Measurements from ENCODE around the gene MCTS1.
"Not testable (repeated sequence)": the region's sequence is repeated elsewhere in the genome, so short reads cannot be mapped to it uniquely, and the experiment has no call there.

Gene MCTS1

GRCh38 chrX:120562569-120562926, 41.4 kb upstream of the MCTS1 start:
- no peak for DNase-seq
- 58% methylated on average over 1 of the region's 2 CpGs for WGBS (ENCODE audit: insufficient coverage)
- H3K27me3 ChIP-seq (replicated peaks in 2 of 5; ENCODE audit: control insufficient read depth in 4 of 5, insufficient read depth in 5 of 5, low read length in 4 of 5) = peaks cover 0 to 11% (median 0%) of the 10 kb centered on the region in 5 experiments
- H3K4me3 ChIP-seq (ENCODE audit: control insufficient read depth in 1 of 7, extremely low read depth in 1 of 7, insufficient read depth in 4 of 7, low read depth in 2 of 7, low read length in 6 of 7) = peak overlapping the region in 2 of 7 experiments; percentile 71 to 93
- CTCF ChIA-PET = no interaction called here
- H3K27ac ChIP-seq (ENCODE audit: insufficient read depth in 1 of 2, low read depth in 1 of 2, low read length in 2 of 2, poor library complexity in 1 of 2, severe bottlenecking in 2 of 2) = peak overlapping the region in 1 of 2 experiments; percentile 89
- peaks cover 11 to 22% (median 16%) of the 10 kb centered on the region in 4 experiments for H3K4me1 ChIP-seq (ENCODE audit: control extremely low read depth in 1 of 4, control insufficient read depth in 4 of 4, insufficient read depth in 4 of 4, low read length in 3 of 4)
- POLR2A ChIA-PET = no interaction called here
- H3K36me3 ChIP-seq (ENCODE audit: control insufficient read depth in 4 of 4, insufficient read depth in 4 of 4, low read length in 3 of 4) = no peaks in the 10 kb centered on the region
- no peaks in the 10 kb centered on the region for H3K9me3 ChIP-seq (ENCODE audit: control extremely low read depth in 1 of 5, control insufficient read depth in 4 of 5, insufficient read depth in 2 of 5, low read depth in 1 of 5, low read length in 4 of 5)

- no peaks in the 10 kb centered on the region for H3K36me3 ChIP-seq (ENCODE audit: control insufficient read depth in 4 of 4, insufficient read depth in 4 of 4, low read length in 3 of 4)
- POLR2A ChIA-PET = no interaction called here
- peaks cover 0 to 10% (median 0%) of the 10 kb centered on the region in 5 experiments for H3K27me3 ChIP-seq (replicated peaks in 2 of 5; ENCODE audit: control insufficient read depth in 4 of 5, insufficient read depth in 5 of 5, low read length in 4 of 5)
- no peaks in the 10 kb centered on the region for H3K9me3 ChIP-seq (ENCODE audit: control extremely low read depth in 1 of 5, control insufficient read depth in 4 of 5, insufficient read depth in 2 of 5, low read depth in 1 of 5, low read length in 4 of 5)
- no peak overlapping the region for H3K4me3 ChIP-seq (ENCODE audit: control insufficient read depth in 1 of 7, extremely low read depth in 1 of 7, insufficient read depth in 4 of 7, low read depth in 2 of 7, low read length in 6 of 7)
- no peak overlapping the region for H3K27ac ChIP-seq (ENCODE audit: insufficient read depth in 1 of 2, low read depth in 1 of 2, low read length in 2 of 2, poor library complexity in 1 of 2, severe bottlenecking in 2 of 2)
- peaks cover 4 to 13% (median 11%) of the 10 kb centered on the region in 4 experiments for H3K4me1 ChIP-seq (ENCODE audit: control extremely low read depth in 1 of 4, control insufficient read depth in 4 of 4, insufficient read depth in 4 of 4, low read length in 3 of 4)
- DNase-seq = no peak
- CTCF ChIA-PET = no interaction called here
- no CpG with 5 or more reads among the region's 1 CpG for WGBS (ENCODE audit: insufficient coverage)
These were observed 39.0 kb upstream of the MCTS1 start for GRCh38 chrX:120564925-120565324.

- Histone ChIP-seq H3K27me3 (replicated peaks in 2 of 5; ENCODE audit: control insufficient read depth in 4 of 5, insufficient read depth in 5 of 5, low read length in 4 of 5) (no peaks in the 10 kb centered on the region), H3K27ac (ENCODE audit: insufficient read depth in 1 of 2, low read depth in 1 of 2, low read length in 2 of 2, poor library complexity in 1 of 2, severe bottlenecking in 2 of 2) (no peak overlapping the region), H3K4me1 (ENCODE audit: control extremely low read depth in 1 of 4, control insufficient read depth in 4 of 4, insufficient read depth in 4 of 4, low read length in 3 of 4) (peaks cover 4 to 12% (median 10%) of the 10 kb centered on the region in 4 experiments), H3K9me3 (ENCODE audit: control extremely low read depth in 1 of 5, control insufficient read depth in 4 of 5, insufficient read depth in 2 of 5, low read depth in 1 of 5, low read length in 4 of 5) (no peaks in the 10 kb centered on the region), H3K4me3 (ENCODE audit: control insufficient read depth in 1 of 7, extremely low read depth in 1 of 7, insufficient read depth in 4 of 7, low read depth in 2 of 7, low read length in 6 of 7) (no peak overlapping the region), H3K36me3 (ENCODE audit: control insufficient read depth in 4 of 4, insufficient read depth in 4 of 4, low read length in 3 of 4) (no peaks in the 10 kb centered on the region)
- CTCF ChIA-PET = no interaction called here
- POLR2A ChIA-PET = no interaction called here
- no peak for DNase-seq
- WGBS (ENCODE audit: insufficient coverage) = no CpG with 5 or more reads among the region's 3 CpGs
These were observed 37.1 kb upstream of the MCTS1 start for GRCh38 chrX:120566817-120567216.

GRCh38 chrX:120568035-120568434, 35.9 kb upstream of the MCTS1 start:
- Histone ChIP-seq H3K36me3 (ENCODE audit: control insufficient read depth in 4 of 4, insufficient read depth in 4 of 4, low read length in 3 of 4) (no peaks in the 10 kb centered on the region), H3K9me3 (ENCODE audit: control extremely low read depth in 1 of 5, control insufficient read depth in 4 of 5, insufficient read depth in 2 of 5, low read depth in 1 of 5, low read length in 4 of 5) (no peaks in the 10 kb centered on the region), H3K27me3 (replicated peaks in 2 of 5; ENCODE audit: control insufficient read depth in 4 of 5, insufficient read depth in 5 of 5, low read length in 4 of 5) (no peaks in the 10 kb centered on the region), H3K4me3 (ENCODE audit: control insufficient read depth in 1 of 7, extremely low read depth in 1 of 7, insufficient read depth in 4 of 7, low read depth in 2 of 7, low read length in 6 of 7) (no peak overlapping the region), H3K27ac (ENCODE audit: insufficient read depth in 1 of 2, low read depth in 1 of 2, low read length in 2 of 2, poor library complexity in 1 of 2, severe bottlenecking in 2 of 2) (no peak overlapping the region), H3K4me1 (ENCODE audit: control extremely low read depth in 1 of 4, control insufficient read depth in 4 of 4, insufficient read depth in 4 of 4, low read length in 3 of 4) (peaks cover 0 to 3% (median 1%) of the 10 kb centered on the region in 4 experiments)
- ChIA-PET POLR2A (no interaction called here), CTCF (no interaction called here)
- no peak for DNase-seq

GRCh38 chrX:120568609-120569008, 35.3 kb upstream of the MCTS1 start:
- no peaks in the 10 kb centered on the region for H3K9me3 ChIP-seq (ENCODE audit: control extremely low read depth in 1 of 5, control insufficient read depth in 4 of 5, insufficient read depth in 2 of 5, low read depth in 1 of 5, low read length in 4 of 5)
- POLR2A ChIA-PET = no interaction called here

GRCh38 chrX:120570011-120570600, 33.8 kb upstream of the MCTS1 start:
- peaks cover 0 to 3% (median 0%) of the 10 kb centered on the region in 4 experiments for H3K4me1 ChIP-seq (ENCODE audit: control extremely low read depth in 1 of 4, control insufficient read depth in 4 of 4, insufficient read depth in 4 of 4, low read length in 3 of 4)
- no peaks in the 10 kb centered on the region for H3K9me3 ChIP-seq (ENCODE audit: control extremely low read depth in 1 of 5, control insufficient read depth in 4 of 5, insufficient read depth in 2 of 5, low read depth in 1 of 5, low read length in 4 of 5)
- no peak overlapping the region for H3K4me3 ChIP-seq (ENCODE audit: control insufficient read depth in 1 of 7, extremely low read depth in 1 of 7, insufficient read depth in 4 of 7, low read depth in 2 of 7, low read length in 6 of 7)
- no peak overlapping the region for H3K27ac ChIP-seq (ENCODE audit: insufficient read depth in 1 of 2, low read depth in 1 of 2, low read length in 2 of 2, poor library complexity in 1 of 2, severe bottlenecking in 2 of 2)
- 100% methylated on average over 2 of the region's 3 CpGs for WGBS (ENCODE audit: insufficient coverage)
- DNase-seq = peak in 1 of 3 donors; percentile 12
- POLR2A ChIA-PET = no interaction called here
- CTCF ChIA-PET = interaction anchor here (1.0 kb wide), 1 partner anchor 94 kb away, joined by 3 read pairs; no protein-coding TSS in a partner anchor
- no peaks in the 10 kb centered on the region for H3K27me3 ChIP-seq (replicated peaks in 2 of 5; ENCODE audit: control insufficient read depth in 4 of 5, insufficient read depth in 5 of 5, low read length in 4 of 5)
- H3K36me3 ChIP-seq (ENCODE audit: control insufficient read depth in 4 of 4, insufficient read depth in 4 of 4, low read length in 3 of 4) = no peaks in the 10 kb centered on the region

More at GRCh38 chrX:120568609-120569008, 35.3 kb upstream of the MCTS1 start:
- Histone ChIP-seq H3K4me3 (ENCODE audit: control insufficient read depth in 1 of 7, extremely low read depth in 1 of 7, insufficient read depth in 4 of 7, low read depth in 2 of 7, low read length in 6 of 7) (no peak overlapping the region), H3K27me3 (replicated peaks in 2 of 5; ENCODE audit: control insufficient read depth in 4 of 5, insufficient read depth in 5 of 5, low read length in 4 of 5) (no peaks in the 10 kb centered on the region), H3K36me3 (ENCODE audit: control insufficient read depth in 4 of 4, insufficient read depth in 4 of 4, low read length in 3 of 4) (no peaks in the 10 kb centered on the region), H3K4me1 (ENCODE audit: control extremely low read depth in 1 of 4, control insufficient read depth in 4 of 4, insufficient read depth in 4 of 4, low read length in 3 of 4) (peaks cover 0 to 3% (median 0%) of the 10 kb centered on the region in 4 experiments), H3K27ac (ENCODE audit: insufficient read depth in 1 of 2, low read depth in 1 of 2, low read length in 2 of 2, poor library complexity in 1 of 2, severe bottlenecking in 2 of 2) (no peak overlapping the region)
- WGBS (ENCODE audit: insufficient coverage) = 100% methylated on average over 1 of the region's 3 CpGs
- CTCF ChIA-PET = no interaction called here
- DNase-seq = no peak

- DNase-seq; H3K4me1 ChIP-seq (ENCODE audit: control extremely low read depth in 1 of 4, control insufficient read depth in 4 of 4, insufficient read depth in 4 of 4, low read length in 3 of 4); POLR2A ChIA-PET; H3K36me3 ChIP-seq (ENCODE audit: control insufficient read depth in 4 of 4, insufficient read depth in 4 of 4, low read length in 3 of 4); H3K9me3 ChIP-seq (ENCODE audit: control extremely low read depth in 1 of 5, control insufficient read depth in 4 of 5, insufficient read depth in 2 of 5, low read depth in 1 of 5, low read length in 4 of 5); H3K4me3 ChIP-seq (ENCODE audit: control insufficient read depth in 1 of 7, extremely low read depth in 1 of 7, insufficient read depth in 4 of 7, low read depth in 2 of 7, low read length in 6 of 7); CTCF ChIA-PET; H3K27me3 ChIP-seq (replicated peaks in 2 of 5; ENCODE audit: control insufficient read depth in 4 of 5, insufficient read depth in 5 of 5, low read length in 4 of 5); H3K27ac ChIP-seq (ENCODE audit: insufficient read depth in 1 of 2, low read depth in 1 of 2, low read length in 2 of 2, poor library complexity in 1 of 2, severe bottlenecking in 2 of 2): not testable (repeated sequence)
- 89% methylated on average over 3 of the region's 13 CpGs for WGBS (ENCODE audit: insufficient coverage)
These were observed 30.1 kb upstream of the MCTS1 start for GRCh38 chrX:120573806-120574205.
